Subcutaneous abdominal adipose tissue (tissue), 5 donors: ENCODE results near the gene CREB1.
A peak's percentile ranks its signal among the peaks of the same experiment; 100 is the strongest.

Experiments used
- H3K27ac ChIP-seq: one replicate; pipeline ENCODE4 v1.7.0; 2013; ENCODE audit warnings: low read depth, mild to moderate bottlenecking, inconsistent platforms, low read length, moderate library complexity
- H3K27me3 ChIP-seq, 5 donors: one replicate each; pipeline ENCODE4 v1.7.0; 2013; ENCODE audit warnings: low read length in 5 of 5, inconsistent platforms in 1 of 5; ENCODE audit not compliant: control insufficient read depth in 5 of 5, insufficient read depth in 4 of 5
- H3K36me3 ChIP-seq, 5 donors: one replicate each; pipeline ENCODE4 v1.7.0; 2013; ENCODE audit warnings: low read length in 5 of 5; ENCODE audit not compliant: control insufficient read depth in 5 of 5, insufficient read depth in 5 of 5
- H3K4me1 ChIP-seq, 5 donors: one replicate each; pipeline ENCODE4 v1.7.0; 2013; ENCODE audit warnings: low read length in 5 of 5, mild to moderate bottlenecking in 3 of 5, moderate library complexity in 1 of 5; ENCODE audit not compliant: control insufficient read depth in 5 of 5, insufficient read depth in 5 of 5
- H3K4me3 ChIP-seq, 5 donors: one replicate each; pipeline ENCODE4 v1.7.0; 2013; ENCODE audit warnings: low read length in 5 of 5, low read depth in 1 of 5
- H3K9ac ChIP-seq, 5 donors: one replicate each; pipeline ENCODE4 v1.7.0; 2013; ENCODE audit warnings: low read length in 5 of 5, mild to moderate bottlenecking in 4 of 5, moderate library complexity in 3 of 5
- H3K9me3 ChIP-seq, 5 donors: one replicate each; pipeline ENCODE4 v1.7.0; 2013; ENCODE audit warnings: low read length in 5 of 5; ENCODE audit not compliant: control insufficient read depth in 5 of 5
- donor health status: healthy.
- donor health status: healthy.
- donor health status: healthy.
- donor health status: healthy.
- donor health status: healthy.

Gene CREB1

GRCh38 chr2:207565736-207566500 is 36.2 kb downstream of the CREB1 start:
- peaks cover 0 to 13% (median 0%) of the 10 kb centered on the region in 5 donors for H3K4me1 ChIP-seq
- peak overlapping the region in 1 of 5 donors; percentile 26 for H3K9ac ChIP-seq
- H3K36me3 ChIP-seq = peaks cover 21 to 49% (median 22%) of the 10 kb centered on the region in 5 donors
- H3K9me3 ChIP-seq = no peaks in the 10 kb centered on the region
- no peak overlapping the region for H3K27ac ChIP-seq
- H3K4me3 ChIP-seq = no peak overlapping the region
- H3K27me3 ChIP-seq = no peaks in the 10 kb centered on the region

DNA sequence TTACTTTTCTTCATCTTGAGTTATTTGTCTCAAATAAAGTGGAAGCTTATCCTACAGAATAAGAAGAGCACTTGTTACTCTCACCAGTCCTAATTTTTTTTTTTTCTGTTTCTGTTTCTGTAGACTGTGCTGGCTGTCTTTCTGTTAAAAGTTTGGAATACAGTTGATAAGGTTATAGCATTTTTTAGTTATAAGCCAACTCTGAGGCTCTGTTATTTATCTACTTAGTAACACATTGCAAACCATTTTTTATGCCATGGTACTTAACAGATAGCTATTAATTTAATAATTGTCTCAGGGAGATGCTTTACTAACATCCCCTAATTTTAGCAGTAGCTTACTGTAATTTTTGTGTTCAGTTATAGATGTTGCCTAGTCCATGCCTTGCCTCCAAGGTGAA is 37.9 kb downstream of the CREB1 start:
- Histone ChIP-seq H3K27me3 (no peaks in the 10 kb centered on the region), H3K36me3 (peaks cover 20 to 45% (median 32%) of the 10 kb centered on the region in 5 donors), H3K27ac (no peak overlapping the region), H3K9me3 (no peaks in the 10 kb centered on the region), H3K4me3 (no peak overlapping the region), H3K4me1 (peaks cover 0 to 4% (median 0%) of the 10 kb centered on the region in 5 donors), H3K9ac (no peak overlapping the region)

DNA sequence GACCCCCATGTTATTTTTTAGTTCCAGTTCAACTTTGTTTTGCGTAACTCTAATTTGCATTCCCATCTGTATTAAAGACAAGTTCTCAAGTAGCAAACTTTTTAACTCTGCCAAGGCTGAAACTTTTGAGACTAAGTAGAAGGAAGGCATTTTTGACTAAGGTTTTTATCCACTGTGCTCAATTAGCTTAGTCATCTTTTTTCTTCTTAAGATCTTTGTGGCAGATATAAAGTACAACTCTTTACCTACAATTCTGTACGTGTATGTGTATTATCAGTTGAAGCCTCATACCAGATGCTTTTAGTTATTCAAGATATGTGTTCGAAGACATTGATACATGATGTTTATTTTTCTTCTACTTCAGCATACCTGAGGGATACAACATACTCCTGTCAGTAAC is 41.6 kb downstream of the CREB1 start:
- Histone ChIP-seq H3K4me3 (no peak overlapping the region), H3K36me3 (peaks cover 23 to 49% (median 38%) of the 10 kb centered on the region in 5 donors), H3K9me3 (no peaks in the 10 kb centered on the region), H3K4me1 (peaks cover 0 to 4% (median 0%) of the 10 kb centered on the region in 5 donors), H3K27ac (no peak overlapping the region), H3K27me3 (no peaks in the 10 kb centered on the region), H3K9ac (no peak overlapping the region)

- no peaks in the 10 kb centered on the region for H3K9me3 ChIP-seq
- H3K27ac ChIP-seq = no peak overlapping the region
- peaks cover 33 to 53% (median 43%) of the 10 kb centered on the region in 5 donors for H3K36me3 ChIP-seq
- no peak overlapping the region for H3K4me3 ChIP-seq
- no peaks in the 10 kb centered on the region for H3K27me3 ChIP-seq
- H3K4me1 ChIP-seq = no peaks in the 10 kb centered on the region
- no peak overlapping the region for H3K9ac ChIP-seq
Measured at GRCh38 chr2:207584952-207585351, 55.2 kb downstream of the CREB1 start.

GRCh38 chr2:207587305-207587704 is 57.5 kb downstream of the CREB1 start:
- Histone ChIP-seq H3K27ac (no peak overlapping the region), H3K9me3 (peaks cover 0 to 2% (median 0%) of the 10 kb centered on the region in 5 donors), H3K9ac (no peak overlapping the region), H3K4me3 (no peak overlapping the region), H3K27me3 (no peaks in the 10 kb centered on the region), H3K4me1 (no peaks in the 10 kb centered on the region), H3K36me3 (peaks cover 26 to 44% (median 34%) of the 10 kb centered on the region in 5 donors)

DNA sequence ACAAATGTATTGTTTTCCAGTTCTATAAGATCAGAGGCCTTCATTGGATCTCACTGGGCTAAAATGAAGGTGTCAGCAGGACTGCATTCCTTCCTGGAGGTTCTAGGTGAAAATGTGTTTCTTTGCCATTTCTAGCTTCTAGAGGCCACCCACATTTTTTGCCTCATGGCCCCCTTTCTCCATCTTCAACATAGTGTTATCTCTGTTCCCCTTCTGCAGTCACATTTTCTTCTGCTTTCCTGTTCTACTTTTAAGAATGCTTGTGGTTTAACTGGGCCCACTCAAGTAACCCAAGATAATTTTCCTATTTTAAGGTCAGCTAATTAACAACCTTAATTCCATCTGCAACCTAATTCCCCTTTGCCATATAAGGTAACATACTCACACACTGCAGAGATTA is 59.4 kb downstream of the CREB1 start:
- H3K9me3 ChIP-seq = peaks cover 0 to 3% (median 0%) of the 10 kb centered on the region in 5 donors
- H3K27me3 ChIP-seq = no peaks in the 10 kb centered on the region
- no peak overlapping the region for H3K9ac ChIP-seq
- no peak overlapping the region for H3K4me3 ChIP-seq
- peaks cover 21 to 42% (median 32%) of the 10 kb centered on the region in 5 donors for H3K36me3 ChIP-seq
- H3K27ac ChIP-seq = no peak overlapping the region
- H3K4me1 ChIP-seq = no peaks in the 10 kb centered on the region

- Histone ChIP-seq H3K4me1 (no peaks in the 10 kb centered on the region), H3K9me3 (peaks cover 0 to 3% (median 0%) of the 10 kb centered on the region in 5 donors), H3K9ac (no peak overlapping the region), H3K4me3 (no peak overlapping the region), H3K27me3 (no peaks in the 10 kb centered on the region), H3K27ac (no peak overlapping the region), H3K36me3 (peaks cover 17 to 40% (median 32%) of the 10 kb centered on the region in 5 donors)
Measured at GRCh38 chr2:207593277-207593676, 63.5 kb downstream of the CREB1 start.

- no peaks in the 10 kb centered on the region for H3K27me3 ChIP-seq
- H3K36me3 ChIP-seq = peaks cover 12 to 35% (median 29%) of the 10 kb centered on the region in 5 donors
- H3K4me1 ChIP-seq = no peaks in the 10 kb centered on the region
- H3K9me3 ChIP-seq = peaks cover 0 to 3% (median 0%) of the 10 kb centered on the region in 5 donors
- H3K9ac ChIP-seq = no peak overlapping the region
- no peak overlapping the region for H3K27ac ChIP-seq
- H3K4me3 ChIP-seq = no peak overlapping the region
Measured at GRCh38 chr2:207594264-207594663, 64.5 kb downstream of the CREB1 start.

GRCh38 chr2:207594731-207595130 is 65.0 kb downstream of the CREB1 start:
- no peaks in the 10 kb centered on the region for H3K27me3 ChIP-seq
- peaks cover 10 to 33% (median 27%) of the 10 kb centered on the region in 5 donors for H3K36me3 ChIP-seq
- H3K4me1 ChIP-seq = no peaks in the 10 kb centered on the region
- no peak overlapping the region for H3K4me3 ChIP-seq
- H3K9ac ChIP-seq = no peak overlapping the region
- peaks cover 0 to 3% (median 0%) of the 10 kb centered on the region in 5 donors for H3K9me3 ChIP-seq
- no peak overlapping the region for H3K27ac ChIP-seq

- Histone ChIP-seq H3K27ac (no peak overlapping the region), H3K4me3 (no peak overlapping the region), H3K27me3 (no peaks in the 10 kb centered on the region), H3K4me1 (no peaks in the 10 kb centered on the region), H3K36me3 (peaks cover 7 to 16% (median 15%) of the 10 kb centered on the region in 5 donors), H3K9ac (no peak overlapping the region), H3K9me3 (no peaks in the 10 kb centered on the region)
Measured at GRCh38 chr2:207599636-207600035, 69.9 kb downstream of the CREB1 start.
